Activated naive CD8-positive, alpha-beta T cell treated with anti-CD3 and anti-CD28 coated beads, Interleukin-2, amount 50 U/mL, for 16 hours (primary cell): Measurements from ENCODE around the gene SARM1.

Experiments
- DNase-seq: peaks from one replicate; pipeline ENCODE4 v3.0.0-alpha.2; 2020; ENCODE audit warnings: low read depth, low spot score

The SARM1 gene

GRCh38 chr17:28341516-28341915 lies 30.0 kb upstream of the SARM1 start:
- no peak for DNase-seq

- no peak for DNase-seq
Measured at GRCh38 chr17:28342313-28342712, 29.2 kb upstream of the SARM1 start.

GRCh38 chr17:28343491-28343932 lies 28.0 kb upstream of the SARM1 start:
- no peak for DNase-seq

- no peak for DNase-seq
Measured at GRCh38 chr17:28344011-28344410, 27.5 kb upstream of the SARM1 start.

GRCh38 chr17:28344435-28344901 lies 27.0 kb upstream of the SARM1 start:
- DNase-seq: no peak

- DNase-seq: no peak
Measured at GRCh38 chr17:28345419-28346198, 25.9 kb upstream of the SARM1 start.

- DNase-seq: no peak
Measured at GRCh38 chr17:28346199-28346580, 25.3 kb upstream of the SARM1 start.

GRCh38 chr17:28346746-28347246 lies 24.7 kb upstream of the SARM1 start:
- no peak for DNase-seq

- DNase-seq: no peak
Measured at GRCh38 chr17:28347261-28347891, 24.1 kb upstream of the SARM1 start.

- DNase-seq: no peak
Measured at GRCh38 chr17:28348979-28349378, 22.5 kb upstream of the SARM1 start.

- DNase-seq: no peak
Measured at GRCh38 chr17:28350271-28350670, 21.2 kb upstream of the SARM1 start.

GRCh38 chr17:28357061-28357900 lies 14.2 kb upstream of the SARM1 start, which contains the start of gene POLDIP2:
TSS of gene POLDIP2 (minus strand) at chr17:28357527. CDS start at chr17:28357448, 79 bp downstream.
- DNase-seq: peak; percentile 94

- DNase-seq: no peak
Measured at GRCh38 chr17:28357901-28358197, 13.6 kb upstream of the SARM1 start.

GRCh38 chr17:28363186-28363585 lies 8.3 kb upstream of the SARM1 start:
- no peak for DNase-seq

- DNase-seq: no peak
Measured at GRCh38 chr17:28363776-28364650, 7.5 kb upstream of the SARM1 start.

GRCh38 chr17:28364665-28365363 lies 6.7 kb upstream of the SARM1 start, which contains the start of gene SEBOX:
TSS of gene SEBOX (minus strand) at chr17:28365199. CDS start at chr17:28365151, 48 bp downstream.
- DNase-seq: no peak

GRCh38 chr17:28365487-28365886 lies 6.0 kb upstream of the SARM1 start:
- DNase-seq: no peak

GRCh38 chr17:28366605-28367004 lies 4.9 kb upstream of the SARM1 start:
- no peak for DNase-seq

GRCh38 chr17:28367641-28368305 lies 3.7 kb upstream of the SARM1 start:
- DNase-seq: no peak

- no peak for DNase-seq
Measured at GRCh38 chr17:28368306-28368831, 3.1 kb upstream of the SARM1 start.
